Nephron progenitor cell (in vitro differentiated cells): ENCODE measurements around the gene PRG2.

ENCODE experiments used
- DNase-seq: peaks from one replicate; pipeline ENCODE4 v3.0.0; 2021
- H3K27ac Mint-ChIP-seq: 2 replicates; pipeline ENCODE4 v1.8.0; 2021; ENCODE audit warnings: mild to moderate bottlenecking, moderate library complexity, mixed read lengths
- H3K27me3 Mint-ChIP-seq: 2 replicates; pipeline ENCODE4 v1.8.0; 2021; ENCODE audit warnings: mild to moderate bottlenecking, low read depth, mixed read lengths; ENCODE audit not compliant: poor library complexity
- H3K36me3 Mint-ChIP-seq: 2 replicates; pipeline ENCODE4 v1.8.0; 2021; ENCODE audit warnings: low read depth, mixed read lengths
- H3K4me1 Mint-ChIP-seq: 2 replicates; pipeline ENCODE4 v1.8.0; 2021; ENCODE audit warnings: mixed read lengths
- H3K4me3 Mint-ChIP-seq: 2 replicates; pipeline ENCODE4 v1.8.0; 2021; ENCODE audit warnings: mild to moderate bottlenecking, moderate library complexity, mixed read lengths
- H3K9me3 Mint-ChIP-seq: 2 replicates; pipeline ENCODE4 v1.8.0; 2021; ENCODE audit warnings: mild to moderate bottlenecking, moderate library complexity, mixed read lengths
- TF ChIP-seq, protein P1 (sequence below): fragments of 200-600 bp; sonication (generic); IDR thresholded peaks from 2 replicates; pipeline ENCODE4 v1.5.0; 2021; ENCODE audit warnings: antibody characterized with exemption

The PRG2 gene

DNA sequence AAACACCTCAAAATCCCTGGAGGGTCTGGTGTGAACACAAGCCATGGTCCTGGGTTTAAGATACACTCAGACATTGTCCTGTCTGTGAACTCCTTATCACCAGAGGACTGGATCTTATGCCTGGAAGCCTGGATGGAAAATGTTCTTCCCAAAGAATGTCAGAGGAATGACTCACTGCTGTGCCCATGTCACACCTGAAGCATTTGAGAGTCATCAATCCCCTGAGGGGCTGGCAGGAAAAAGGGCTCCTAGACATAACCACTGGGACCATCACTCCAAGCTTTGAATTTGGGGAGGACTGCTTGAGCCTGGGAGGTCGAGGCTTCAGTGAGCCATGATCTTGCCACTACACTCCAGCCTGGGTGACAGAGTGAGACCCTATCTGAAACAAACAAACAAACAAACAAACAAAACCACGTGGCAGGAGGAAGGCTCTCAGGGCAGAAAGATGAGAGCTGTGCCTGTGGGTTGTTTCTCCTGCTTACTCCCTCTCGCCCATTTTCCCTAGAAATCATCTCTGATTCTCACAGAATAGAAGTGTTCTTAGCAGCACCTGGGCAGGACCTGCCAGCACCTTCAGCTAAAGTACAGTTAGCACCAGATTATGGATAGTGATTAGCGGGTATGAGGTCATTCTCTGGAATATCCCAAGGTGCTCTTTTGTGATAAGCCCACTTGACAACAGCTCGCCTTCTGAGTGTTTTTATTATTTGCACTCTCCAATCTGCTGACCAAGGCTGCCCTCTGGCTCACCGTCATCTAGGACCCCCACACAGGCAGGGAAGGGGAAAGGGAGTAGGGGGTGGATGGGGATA lies 11.9 kb upstream of the PRG2 start:
- H3K4me3 Mint-ChIP-seq = no peak overlapping the region
- no peak for DNase-seq
- H3K27me3 Mint-ChIP-seq = peaks cover 12% of the 10 kb centered on the region
- peaks cover 5% of the 10 kb centered on the region for H3K36me3 Mint-ChIP-seq
- H3K9me3 Mint-ChIP-seq = no peaks in the 10 kb centered on the region
- TF ChIP-seq, protein P1, sequence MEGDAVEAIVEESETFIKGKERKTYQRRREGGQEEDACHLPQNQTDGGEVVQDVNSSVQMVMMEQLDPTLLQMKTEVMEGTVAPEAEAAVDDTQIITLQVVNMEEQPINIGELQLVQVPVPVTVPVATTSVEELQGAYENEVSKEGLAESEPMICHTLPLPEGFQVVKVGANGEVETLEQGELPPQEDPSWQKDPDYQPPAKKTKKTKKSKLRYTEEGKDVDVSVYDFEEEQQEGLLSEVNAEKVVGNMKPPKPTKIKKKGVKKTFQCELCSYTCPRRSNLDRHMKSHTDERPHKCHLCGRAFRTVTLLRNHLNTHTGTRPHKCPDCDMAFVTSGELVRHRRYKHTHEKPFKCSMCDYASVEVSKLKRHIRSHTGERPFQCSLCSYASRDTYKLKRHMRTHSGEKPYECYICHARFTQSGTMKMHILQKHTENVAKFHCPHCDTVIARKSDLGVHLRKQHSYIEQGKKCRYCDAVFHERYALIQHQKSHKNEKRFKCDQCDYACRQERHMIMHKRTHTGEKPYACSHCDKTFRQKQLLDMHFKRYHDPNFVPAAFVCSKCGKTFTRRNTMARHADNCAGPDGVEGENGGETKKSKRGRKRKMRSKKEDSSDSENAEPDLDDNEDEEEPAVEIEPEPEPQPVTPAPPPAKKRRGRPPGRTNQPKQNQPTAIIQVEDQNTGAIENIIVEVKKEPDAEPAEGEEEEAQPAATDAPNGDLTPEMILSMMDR = no peak
- no peaks in the 10 kb centered on the region for H3K4me1 Mint-ChIP-seq
- no peak overlapping the region for H3K27ac Mint-ChIP-seq

DNA sequence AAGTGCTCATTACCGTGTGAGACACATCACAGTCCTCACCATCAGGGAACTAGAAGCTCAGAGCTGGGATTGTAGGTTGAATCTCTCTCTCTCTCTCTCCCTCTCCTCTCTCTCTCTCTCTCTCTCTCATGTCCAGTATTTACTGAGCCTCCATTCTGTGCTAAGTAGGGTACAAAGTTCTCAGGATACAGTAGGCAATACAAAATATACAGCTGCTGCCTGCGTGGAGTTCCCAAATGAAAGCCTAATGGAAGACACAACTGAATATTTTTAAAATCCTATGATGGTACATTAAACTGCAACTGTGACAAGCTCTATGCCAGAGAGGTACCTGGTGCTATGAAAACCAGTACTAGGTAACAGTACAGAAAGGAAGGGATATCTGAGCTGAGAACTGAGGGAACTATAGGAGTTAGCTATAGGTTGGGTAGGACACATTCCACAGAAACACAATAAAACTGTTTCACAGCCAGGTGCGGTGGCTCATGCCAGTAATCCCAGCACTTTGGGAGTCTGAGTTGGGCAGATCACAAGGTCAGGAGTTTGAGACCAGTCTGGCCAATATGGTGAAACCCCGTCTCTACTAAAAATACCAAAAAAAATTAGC lies 9.6 kb upstream of the PRG2 start:
- TF ChIP-seq, protein P1 = no peak
- H3K27me3 Mint-ChIP-seq = peaks cover 12% of the 10 kb centered on the region
- no peak overlapping the region for H3K4me3 Mint-ChIP-seq
- no peaks in the 10 kb centered on the region for H3K36me3 Mint-ChIP-seq
- no peak for DNase-seq
- no peaks in the 10 kb centered on the region for H3K9me3 Mint-ChIP-seq
- H3K4me1 Mint-ChIP-seq = no peaks in the 10 kb centered on the region
- H3K27ac Mint-ChIP-seq = no peak overlapping the region

DNA sequence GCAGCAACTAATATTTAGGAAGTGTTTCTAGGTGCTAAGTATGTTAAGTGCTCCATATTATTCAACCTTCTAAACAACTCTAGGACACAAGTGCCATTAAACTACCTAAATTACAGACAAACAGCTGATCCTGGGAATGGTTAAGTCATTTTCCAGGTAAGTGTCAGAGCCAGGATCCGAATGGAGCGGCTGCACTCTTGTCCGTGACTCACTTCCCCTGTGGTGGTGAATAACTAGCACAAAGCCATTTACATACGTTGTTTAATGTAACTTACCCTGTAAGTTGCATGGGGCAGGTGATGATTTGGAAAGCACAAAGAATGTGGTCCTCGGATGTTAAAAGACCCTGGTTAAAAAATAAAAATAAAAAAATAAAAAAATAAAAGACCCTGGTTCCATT lies 8.8 kb upstream of the PRG2 start:
- TF ChIP-seq, protein P1 = no peak
- no peaks in the 10 kb centered on the region for H3K9me3 Mint-ChIP-seq
- H3K36me3 Mint-ChIP-seq = no peaks in the 10 kb centered on the region
- no peak for DNase-seq
- no peak overlapping the region for H3K4me3 Mint-ChIP-seq
- H3K27ac Mint-ChIP-seq = no peak overlapping the region
- H3K27me3 Mint-ChIP-seq = peaks cover 12% of the 10 kb centered on the region
- H3K4me1 Mint-ChIP-seq = no peaks in the 10 kb centered on the region

- no peak overlapping the region for H3K27ac Mint-ChIP-seq
- TF ChIP-seq, protein P1 = no peak
- no peak for DNase-seq
Observed at GRCh38 chr11:57397394-57397990, 7.0 kb upstream of the PRG2 start.

GRCh38 chr11:57396744-57397143 lies 6.3 kb upstream of the PRG2 start:
- TF ChIP-seq, protein P1 = no peak
- no peak for DNase-seq
- no peaks in the 10 kb centered on the region for H3K9me3 Mint-ChIP-seq
- no peaks in the 10 kb centered on the region for H3K36me3 Mint-ChIP-seq
- no peaks in the 10 kb centered on the region for H3K4me1 Mint-ChIP-seq
- no peak overlapping the region for H3K27ac Mint-ChIP-seq
- H3K27me3 Mint-ChIP-seq = peaks cover under 1% of the 10 kb centered on the region
- no peak overlapping the region for H3K4me3 Mint-ChIP-seq

More at GRCh38 chr11:57397394-57397990, 7.0 kb upstream of the PRG2 start:
- Mint-ChIP-seq H3K4me1 (no peaks in the 10 kb centered on the region), H3K27me3 (peaks cover 2% of the 10 kb centered on the region), H3K36me3 (no peaks in the 10 kb centered on the region), H3K9me3 (no peaks in the 10 kb centered on the region), H3K4me3 (no peak overlapping the region)
